AG08395 (cell line): ENCODE data around the gene EML6.
"Not testable (repeated sequence)": the region's sequence is repeated elsewhere in the genome, so short reads cannot be mapped to it uniquely, and the experiment has no call there.

Experiments
- DNase-seq: peaks from one replicate; pipeline ENCODE4 v3.0.0; 2012; ENCODE audit warnings: mixed read lengths, low spot score

Gene EML6

DNA sequence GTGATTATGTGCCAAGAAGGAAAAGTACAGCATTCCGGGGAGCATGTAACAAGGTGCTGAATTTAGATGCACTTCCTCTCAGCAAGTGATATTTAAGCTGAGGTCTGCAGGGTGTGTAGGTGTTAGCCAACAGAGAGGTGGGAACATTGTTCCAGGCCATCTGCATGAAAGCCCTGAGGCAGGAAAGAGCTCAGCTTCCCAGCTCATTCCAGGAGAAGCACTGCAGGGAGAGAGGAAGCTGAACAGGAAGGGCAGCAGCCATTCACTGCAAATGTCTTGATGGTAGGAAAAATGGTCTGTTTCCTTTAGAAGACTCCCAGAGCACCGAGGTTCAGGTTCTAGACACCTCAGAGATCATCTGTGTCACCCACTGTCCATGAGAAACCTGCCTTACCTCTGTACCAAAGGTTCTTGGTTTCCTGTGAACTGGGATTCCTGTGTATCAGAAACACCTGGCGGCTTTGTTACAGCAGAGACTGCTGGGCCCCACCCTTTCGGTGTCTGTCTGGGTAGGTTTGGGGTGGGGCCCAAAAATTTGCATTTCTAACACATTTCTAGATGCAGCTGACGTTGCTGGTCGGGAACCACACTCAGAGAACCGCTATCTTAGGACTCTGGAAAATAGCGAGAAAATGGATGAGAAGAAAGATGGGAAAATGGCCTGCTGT, 242.8 kb downstream of the EML6 start:
- DNase-seq = no peak

GRCh38 chr2:54966837-54967236, 243.4 kb downstream of the EML6 start:
- DNase-seq = no peak

DNA sequence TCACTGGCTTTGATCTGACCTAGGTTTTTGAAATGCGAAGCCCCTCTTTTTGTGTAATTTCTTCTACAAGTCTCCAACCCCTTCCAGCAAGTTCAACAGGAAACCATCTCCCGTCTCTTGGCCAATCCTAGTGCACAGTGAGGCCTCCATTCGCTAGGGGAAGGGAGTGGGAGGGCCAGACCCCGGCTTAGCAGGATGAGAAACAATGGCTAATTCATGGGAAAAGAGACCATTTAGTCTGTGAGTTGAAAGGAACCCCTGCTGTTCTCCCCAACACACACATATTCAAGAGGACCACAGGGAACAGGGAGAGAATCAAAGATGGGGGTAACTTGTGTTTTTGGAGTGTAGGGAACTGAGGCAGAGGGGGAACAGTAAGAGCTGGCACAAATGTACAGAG, 243.8 kb downstream of the EML6 start:
- DNase-seq = no peak

DNA sequence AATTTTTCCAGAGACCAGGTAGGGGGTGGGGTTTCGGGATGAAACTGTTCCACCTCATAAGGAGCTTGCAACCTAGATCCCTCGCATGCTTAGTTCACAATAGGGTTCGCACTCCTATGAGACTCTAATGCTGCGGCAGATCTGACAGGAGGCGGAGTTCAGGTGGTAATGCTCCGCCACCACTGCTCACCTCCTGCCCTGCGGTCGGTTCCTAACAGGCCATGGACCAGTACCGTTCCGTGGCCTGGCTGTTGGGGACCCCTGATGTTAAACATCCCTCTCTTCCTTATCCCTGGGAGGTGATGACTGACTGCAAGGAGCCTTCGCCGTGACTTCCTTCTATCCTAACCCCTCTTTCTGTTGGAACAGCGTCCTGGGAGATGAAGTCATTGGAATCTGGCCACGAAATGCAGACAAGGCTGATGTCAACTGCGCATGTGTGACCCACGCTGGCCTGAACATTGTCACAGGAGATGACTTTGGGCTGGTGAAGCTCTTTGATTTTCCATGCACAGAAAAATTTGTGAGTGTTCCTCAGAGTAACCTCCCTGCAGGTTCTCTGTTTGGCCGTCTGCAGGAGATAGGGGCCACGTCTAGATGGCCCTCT, 244.4 kb downstream of the EML6 start:
- DNase-seq = no peak

DNA sequence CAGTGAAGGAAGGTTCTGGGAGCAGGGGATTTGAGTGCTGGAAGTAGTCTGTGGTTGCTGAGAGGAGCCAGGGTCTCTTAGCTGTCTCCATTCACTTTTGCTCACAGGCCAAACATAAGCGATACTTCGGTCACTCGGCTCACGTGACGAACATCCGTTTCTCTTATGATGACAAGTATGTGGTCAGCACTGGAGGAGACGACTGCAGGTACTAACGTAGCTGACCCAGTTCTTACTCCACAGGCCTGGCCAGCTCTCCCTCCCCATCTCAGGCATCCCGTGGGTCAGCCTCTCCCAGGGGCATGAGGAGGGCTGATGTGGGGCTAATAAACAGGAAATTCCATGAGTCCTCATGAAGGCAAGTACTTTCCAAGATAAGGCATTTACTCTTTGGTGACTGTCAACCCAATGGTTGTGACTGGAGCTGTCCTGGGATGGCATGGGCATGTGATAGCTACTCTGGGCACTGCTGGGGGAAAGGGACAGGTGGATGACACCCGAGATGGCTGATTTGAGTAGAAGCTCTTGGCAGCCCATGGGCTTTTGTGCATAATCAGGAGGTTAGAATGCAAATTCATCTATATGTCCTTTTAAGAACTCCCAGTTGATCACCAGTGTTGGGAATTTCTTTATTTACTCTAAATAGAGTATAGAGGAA, 245.2 kb downstream of the EML6 start:
- DNase-seq = no peak

DNA sequence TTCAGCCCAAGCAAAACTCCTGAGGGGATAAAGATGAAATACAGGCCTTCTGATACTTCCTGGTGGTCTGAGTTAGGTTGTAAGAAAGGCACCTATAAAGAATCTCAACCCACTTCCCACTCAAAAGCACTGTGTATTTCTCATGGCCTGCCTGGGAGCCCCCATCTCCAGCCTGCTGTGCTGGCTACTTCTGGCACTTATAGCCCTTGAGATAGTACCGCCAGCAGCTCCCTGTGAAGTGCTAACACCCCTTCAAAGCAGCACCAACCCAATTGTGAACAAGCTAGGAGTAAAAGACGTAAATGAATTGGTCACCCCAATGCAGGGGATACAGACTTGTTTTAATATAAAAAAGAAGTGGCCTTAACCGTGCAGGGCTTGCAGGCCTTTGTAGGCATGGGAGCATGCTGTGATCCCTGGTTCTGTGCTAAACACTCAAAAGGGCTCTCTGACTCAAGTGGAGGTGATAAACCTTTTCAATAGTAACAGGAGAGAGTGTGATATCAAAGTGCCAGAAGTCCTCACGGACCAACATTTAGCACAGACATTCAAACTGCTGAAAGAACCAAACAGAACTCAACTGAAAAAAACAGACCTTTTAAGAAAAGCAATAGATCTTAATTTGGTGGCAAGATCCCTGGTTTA, 246.0 kb downstream of the EML6 start:
- no peak for DNase-seq

GRCh38 chr2:54969940-54970338, 246.5 kb downstream of the EML6 start:
- DNase-seq = no peak

- DNase-seq = no peak
Observed at GRCh38 chr2:54975175-54975574, 251.7 kb downstream of the EML6 start.

DNA sequence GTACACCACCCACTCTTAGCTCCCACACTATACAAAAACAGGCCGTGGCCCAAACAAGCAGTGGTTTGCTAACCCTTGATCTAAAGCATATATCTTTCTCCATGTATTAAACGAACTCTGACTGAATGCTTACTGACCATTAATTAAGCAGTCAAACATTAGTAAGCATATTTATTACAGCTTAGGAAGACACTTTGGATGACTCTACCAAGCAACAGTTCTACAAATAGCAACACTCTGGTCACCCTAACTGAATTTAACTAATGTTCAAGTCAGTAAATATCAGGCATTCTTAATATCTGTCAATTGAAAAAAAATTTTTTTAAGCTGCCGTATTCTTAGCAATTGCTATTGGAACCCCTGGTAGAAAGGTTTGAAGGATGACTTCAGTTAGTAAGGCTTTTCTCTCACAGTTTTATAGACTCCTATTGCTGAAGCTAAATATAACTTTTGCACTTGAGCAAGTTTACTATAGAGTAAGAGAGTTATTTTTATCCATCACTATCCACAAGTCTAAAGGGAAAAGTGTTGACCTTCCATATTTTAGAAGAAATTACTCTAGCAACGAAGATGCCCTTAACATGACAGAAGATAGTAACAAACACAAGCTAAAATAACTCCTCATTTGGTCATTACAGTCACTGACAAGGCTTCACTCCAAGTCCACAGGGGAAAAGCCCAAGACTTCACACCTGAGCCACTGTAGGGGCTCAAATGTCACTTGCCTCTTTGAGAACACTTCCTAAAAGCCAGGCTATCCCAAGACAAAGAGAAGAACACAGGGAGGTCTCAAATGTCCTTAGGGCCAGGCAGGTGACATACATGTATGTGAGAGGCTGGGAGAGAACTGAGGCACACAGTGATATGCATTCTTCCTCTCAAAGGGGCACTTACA, 252.4 kb downstream of the EML6 start:
- DNase-seq = no peak

- DNase-seq = no peak
Observed at GRCh38 chr2:54977149-54977548, 253.7 kb downstream of the EML6 start.

DNA sequence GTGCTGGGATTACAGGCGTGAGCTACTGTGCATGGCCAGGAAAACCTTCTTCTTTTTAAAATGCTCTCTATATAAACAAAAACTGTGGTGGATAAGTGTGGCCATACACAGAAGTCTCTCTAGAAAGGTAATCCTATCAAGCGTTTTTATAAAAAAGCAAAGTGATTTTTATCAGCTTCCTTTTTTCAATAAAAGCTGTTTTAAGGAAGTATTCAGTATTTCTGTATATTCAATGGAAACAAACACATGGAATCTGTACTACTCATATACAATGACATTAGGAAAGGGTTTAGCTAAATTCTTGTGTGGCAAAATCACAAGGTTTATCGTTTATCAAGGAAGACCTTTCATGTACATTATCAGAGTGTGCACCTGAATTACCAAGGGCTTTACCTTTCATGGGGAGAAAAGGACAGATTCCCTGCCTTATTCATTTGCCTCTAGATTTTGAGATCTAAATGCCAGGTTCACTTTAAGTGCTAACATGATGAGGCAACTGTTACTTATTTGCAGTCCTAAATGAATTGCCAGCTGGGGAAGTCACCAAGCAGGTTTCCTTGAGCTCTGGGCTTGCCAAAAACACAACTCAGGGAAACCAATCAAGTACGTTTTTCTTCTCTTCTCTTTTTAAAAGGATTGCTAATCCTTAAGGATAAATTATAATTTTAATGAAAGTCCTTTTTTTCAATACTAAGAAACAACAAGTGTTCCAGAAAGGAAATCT, 256.0 kb downstream of the EML6 start:
- no peak for DNase-seq

DNA sequence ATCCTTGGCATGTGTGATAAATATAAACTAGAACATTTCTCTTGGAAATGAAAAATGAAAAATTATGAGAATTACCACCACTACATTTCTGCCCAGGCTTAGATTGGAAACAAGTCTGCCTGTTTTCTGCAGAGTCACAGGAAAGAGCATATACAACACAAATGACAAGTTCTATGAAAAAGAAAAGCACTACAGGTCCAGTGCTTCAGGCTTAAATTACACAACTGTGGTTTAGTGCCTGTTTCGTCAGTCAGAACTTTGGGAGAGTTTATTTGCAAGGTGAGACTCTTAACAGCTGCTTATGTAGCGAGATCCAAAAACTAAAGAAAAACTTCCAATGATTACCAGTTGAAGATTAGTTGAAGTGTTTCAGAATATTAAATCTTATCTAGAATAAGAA, 257.9 kb downstream of the EML6 start:
- no peak for DNase-seq

DNA sequence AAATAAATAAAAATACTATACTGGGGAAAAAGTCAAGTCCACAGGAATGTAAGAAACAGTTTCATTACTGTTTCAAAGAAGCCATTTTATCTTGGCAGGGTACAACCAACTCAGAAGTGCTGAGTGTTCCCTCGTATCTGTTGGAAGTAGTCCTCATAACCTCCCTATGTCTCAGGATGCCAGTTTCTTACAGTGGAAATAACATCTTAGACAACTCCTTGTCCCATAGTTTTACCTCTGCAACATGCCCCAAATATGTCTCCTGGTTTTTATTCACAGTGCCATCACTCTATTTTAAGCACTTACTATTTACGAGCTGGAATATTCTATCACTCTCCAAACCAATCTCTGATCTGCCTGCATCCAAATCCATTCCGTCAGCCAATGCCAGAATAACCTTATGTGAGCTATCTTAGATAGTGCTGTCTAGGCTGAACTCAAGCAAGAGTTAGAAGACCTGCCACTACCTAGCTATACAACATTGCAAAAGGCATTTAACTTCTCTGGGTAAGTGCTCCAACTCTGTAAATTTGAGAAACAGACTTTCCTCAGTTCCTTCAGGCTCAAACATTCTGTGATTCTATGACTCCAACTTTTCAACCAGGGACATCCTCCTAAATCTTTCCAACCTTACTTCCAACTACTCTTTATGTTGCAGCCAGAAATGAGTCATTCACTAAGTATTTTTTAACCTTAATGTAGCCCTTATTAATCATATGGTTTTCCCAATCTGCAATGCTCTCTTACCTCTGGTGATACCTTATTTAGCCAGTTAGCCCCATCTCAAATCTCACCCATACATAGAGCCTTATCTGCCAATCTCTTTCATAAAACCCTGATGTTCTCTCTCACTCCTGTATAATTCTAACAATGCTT, 260.1 kb downstream of the EML6 start:
- DNase-seq = peak; percentile 19

- DNase-seq = no peak
Observed at GRCh38 chr2:54984476-54984875, 261.0 kb downstream of the EML6 start.

GRCh38 chr2:54986264-54986663, 262.8 kb downstream of the EML6 start:
- DNase-seq = no peak

- DNase-seq = no peak
Observed at GRCh38 chr2:54988612-54989011, 265.1 kb downstream of the EML6 start.

GRCh38 chr2:54990694-54991093, 267.2 kb downstream of the EML6 start:
- DNase-seq = not testable (repeated sequence)

- DNase-seq = no peak
Observed at GRCh38 chr2:54995553-54995952, 272.1 kb downstream of the EML6 start.

GRCh38 chr2:54997826-54998225, 274.4 kb downstream of the EML6 start:
- no peak for DNase-seq

DNA sequence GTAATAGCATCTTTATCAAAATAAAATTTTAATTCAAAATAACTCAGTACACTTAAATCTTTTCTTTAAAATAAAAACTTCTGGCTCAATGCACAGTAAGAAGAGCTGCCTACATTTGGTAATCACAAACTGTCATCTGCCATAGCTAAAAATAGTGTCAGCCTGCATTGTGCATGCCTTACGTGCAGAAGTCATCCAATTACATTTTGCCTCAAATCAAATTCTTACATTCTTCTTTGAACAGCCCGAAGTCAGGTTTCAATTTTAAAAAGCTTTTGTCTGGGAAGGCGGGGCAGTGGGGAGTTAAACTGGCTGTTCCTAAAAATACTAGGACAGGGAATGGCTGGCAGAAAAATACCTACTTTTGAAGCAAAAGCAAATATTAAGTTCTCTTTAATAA, 275.7 kb downstream of the EML6 start:
- DNase-seq = peak; percentile 60
